ENCODE measurements around the gene ANO10.
"Not testable (repeated sequence)": the region's sequence is repeated elsewhere in the genome, so short reads cannot be mapped to it uniquely, and the experiment has no call there.

ANO10 gene

GRCh38 chr3:43515208-43515917 lies 106.4 kb downstream of the ANO10 start:
- no peak for DNase-seq

DNA sequence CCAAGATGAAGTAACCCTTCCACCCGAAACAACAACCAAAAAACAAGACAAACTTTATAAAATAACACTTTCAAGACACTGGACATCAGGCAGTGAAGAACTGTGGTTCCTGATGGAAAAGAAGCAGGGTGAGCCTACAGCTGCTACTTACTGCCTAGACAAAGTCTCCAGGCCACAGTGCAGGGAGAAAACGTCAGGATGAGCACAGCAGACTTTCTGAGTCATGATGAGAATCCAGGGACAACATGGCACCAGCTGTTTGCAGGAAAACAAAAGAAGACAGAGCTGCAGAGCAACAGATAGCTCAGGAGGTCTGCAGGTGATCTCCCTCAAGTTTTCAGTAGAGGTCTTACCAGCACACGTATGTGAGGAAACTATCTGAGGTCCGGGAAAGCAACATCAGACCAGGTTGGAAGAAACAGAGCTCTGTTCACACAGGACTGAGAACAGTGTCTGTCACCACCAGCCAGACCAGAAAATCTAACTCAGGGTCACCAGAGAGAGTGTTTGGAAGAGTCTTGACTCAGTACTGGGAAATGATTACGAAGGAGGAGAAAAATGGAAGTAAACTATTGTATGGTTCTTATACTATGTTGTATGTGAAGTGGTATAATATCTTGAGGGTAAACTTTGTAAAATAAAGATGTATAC lies 108.9 kb downstream of the ANO10 start:
- DNase-seq: no peak

DNA sequence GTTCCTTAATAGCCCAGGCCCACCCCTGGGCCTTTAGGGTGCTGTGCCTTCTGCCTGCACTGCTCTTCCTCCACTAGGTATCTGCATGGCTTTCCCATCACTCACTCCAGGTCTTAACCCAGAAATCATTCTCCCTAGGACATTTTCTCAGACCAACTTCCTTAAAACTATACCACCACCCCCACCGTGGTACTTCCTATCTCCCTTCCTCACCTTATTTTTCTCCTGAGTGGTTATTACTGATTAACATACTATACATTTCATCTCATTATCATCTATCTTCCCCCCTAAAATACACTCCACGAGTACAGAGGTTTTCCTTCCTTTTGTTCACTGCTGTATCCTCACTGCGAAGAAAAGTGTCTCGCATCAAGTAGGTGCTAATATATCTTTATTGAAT lies 115.2 kb downstream of the ANO10 start:
- DNase-seq: no peak

- no peak for DNase-seq
These were observed 116.5 kb downstream of the ANO10 start for GRCh38 chr3:43505351-43505750.

DNA sequence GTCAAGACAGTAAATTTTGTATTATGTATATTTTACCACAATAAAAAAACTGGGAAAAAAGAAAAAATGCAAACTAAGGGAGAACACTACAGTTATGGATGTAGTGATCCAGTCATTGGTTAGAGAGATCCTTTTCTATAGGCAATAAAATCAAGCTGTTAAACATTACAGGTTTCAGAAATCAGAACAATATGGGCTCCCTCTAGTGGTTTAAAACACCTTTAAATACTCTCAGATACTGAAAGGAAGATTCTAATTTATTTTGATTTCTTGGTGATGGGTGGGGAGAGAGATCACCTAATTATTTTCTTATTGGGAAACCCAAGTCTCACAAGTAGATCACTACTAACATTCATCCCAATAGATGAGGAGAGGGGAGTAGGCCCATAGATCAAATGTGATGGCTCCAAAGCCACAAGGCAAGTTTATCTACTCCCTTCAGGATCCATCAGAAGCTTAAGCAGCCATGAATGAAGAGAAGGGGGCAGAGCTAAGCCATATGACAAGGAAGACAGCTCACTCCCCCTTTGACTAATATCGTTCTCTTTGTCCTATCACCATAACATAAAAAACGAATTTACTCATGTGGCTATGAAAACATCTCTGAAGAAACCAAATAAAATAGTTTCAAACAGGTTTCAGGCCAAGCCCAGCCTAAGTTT lies 118.6 kb downstream of the ANO10 start:
- DNase-seq: peak; percentile 19

- DNase-seq: no peak
These were observed 122.6 kb downstream of the ANO10 start for GRCh38 chr3:43499256-43499655.

DNA sequence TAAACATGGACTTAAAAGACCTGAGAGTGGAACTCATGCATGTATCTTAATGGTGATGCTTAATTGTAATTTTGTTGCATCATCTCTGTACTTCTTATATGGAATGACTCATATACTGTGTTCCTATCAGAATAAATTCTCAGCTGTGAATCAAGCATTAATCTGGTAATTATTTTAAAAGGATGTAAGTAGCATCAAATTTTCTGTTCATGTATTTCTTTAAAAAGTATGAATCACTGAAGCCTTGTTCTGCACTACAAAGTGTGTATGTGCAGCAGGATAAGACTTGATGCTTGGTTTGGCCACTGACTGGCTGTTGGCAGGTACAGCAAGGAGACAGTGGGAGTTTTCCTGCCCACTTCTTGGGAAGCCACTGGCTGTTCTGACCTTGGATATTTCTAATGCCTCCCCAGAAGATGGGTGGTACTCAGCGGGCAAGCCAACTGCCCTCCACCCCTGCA lies 123.9 kb downstream of the ANO10 start:
- no peak for DNase-seq

DNA sequence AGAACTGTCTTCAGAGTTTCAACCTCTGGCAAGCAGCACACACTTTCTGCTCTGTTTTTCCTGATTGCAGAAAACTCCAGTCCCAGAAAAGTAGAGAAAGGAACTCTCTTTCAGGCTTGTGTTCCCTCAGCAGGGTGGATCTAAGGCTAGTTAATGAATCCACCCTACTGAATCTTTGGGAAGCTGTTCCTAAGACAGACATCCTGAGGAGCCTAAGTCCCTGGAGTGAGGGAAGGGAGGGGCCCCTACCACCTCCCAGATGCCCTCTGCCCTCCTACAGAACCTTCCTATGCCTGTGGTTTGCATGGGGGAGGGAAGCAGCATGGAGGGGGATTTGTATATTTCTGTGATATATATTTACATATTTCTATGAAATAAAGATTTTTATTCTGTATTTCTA lies 124.4 kb downstream of the ANO10 start:
- no peak for DNase-seq

DNA sequence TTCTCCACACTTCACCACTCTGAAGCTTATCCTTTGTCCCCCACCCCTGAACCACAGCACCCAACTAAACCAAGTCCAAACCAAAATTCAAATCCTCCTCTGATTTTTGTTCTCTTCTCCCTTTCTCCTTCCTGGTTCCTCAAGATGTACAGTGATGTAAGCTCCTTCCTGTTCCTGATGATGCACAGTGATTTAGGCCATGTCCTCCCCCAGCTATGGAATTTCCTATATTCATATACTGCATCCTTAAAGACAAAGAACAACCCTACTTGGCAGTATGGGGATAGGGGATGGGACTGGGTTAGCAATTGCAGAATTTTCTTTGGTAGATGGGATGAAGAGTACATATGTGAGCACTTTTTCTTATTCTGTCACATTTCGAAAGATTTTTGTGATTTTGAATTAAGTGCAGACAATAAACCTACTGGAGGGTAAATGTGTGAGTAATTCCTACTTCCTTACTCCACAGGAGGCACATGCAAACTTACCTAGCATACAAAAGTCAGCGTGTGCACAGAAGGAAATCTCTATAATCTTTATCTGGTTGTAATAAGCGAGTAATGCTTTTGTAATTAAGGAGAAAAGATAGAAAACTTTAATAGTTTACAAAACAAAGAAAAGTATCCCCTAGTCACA lies 125.0 kb downstream of the ANO10 start:
- no peak for DNase-seq

GRCh38 chr3:43492932-43493331 lies 128.9 kb downstream of the ANO10 start:
- DNase-seq: not testable (repeated sequence)

DNA sequence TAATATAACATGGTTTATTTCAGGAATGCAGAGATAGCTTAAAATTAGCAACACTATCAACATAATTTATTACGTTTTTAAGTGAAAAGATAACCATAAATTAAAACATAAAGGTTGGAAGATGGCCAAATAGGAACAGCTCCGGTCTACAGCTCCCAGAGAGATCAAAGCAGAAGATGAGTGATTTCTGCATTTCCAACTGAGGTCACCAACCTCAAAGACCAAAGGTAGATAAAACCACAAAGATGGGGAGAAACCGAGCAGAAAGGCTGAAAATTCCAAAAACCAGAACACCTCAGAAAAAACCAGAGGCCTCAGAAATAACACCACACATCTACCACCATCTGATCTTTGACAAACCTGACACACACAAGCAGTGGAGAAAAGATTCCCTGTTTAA lies 130.0 kb downstream of the ANO10 start:
- DNase-seq: not testable (repeated sequence)

DNA sequence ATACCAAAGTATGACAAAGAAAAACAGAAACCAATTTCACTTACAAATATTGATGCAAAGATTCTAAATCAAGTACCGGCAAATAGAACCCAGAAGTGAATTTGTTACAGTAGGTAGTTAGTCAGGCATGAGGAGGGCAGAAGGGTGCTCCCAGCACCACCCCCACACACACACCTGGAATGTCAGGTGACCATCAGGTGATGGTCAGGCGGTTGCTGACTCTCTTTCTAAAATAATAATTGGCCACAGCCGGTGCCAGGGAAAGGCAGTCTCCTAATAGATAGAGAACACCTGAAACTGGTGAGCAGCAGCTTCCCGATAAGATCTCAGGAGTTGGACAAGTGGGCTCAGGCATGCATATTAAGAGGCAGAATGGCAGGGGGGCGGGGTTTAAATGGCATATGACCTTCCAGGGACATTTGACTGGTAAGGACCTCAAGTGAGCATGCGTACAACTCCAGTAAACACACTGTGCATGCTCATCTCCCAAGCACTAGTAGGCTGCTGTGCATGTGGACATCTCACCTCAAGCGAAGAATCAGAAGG lies 131.1 kb downstream of the ANO10 start:
- DNase-seq: no peak

DNA sequence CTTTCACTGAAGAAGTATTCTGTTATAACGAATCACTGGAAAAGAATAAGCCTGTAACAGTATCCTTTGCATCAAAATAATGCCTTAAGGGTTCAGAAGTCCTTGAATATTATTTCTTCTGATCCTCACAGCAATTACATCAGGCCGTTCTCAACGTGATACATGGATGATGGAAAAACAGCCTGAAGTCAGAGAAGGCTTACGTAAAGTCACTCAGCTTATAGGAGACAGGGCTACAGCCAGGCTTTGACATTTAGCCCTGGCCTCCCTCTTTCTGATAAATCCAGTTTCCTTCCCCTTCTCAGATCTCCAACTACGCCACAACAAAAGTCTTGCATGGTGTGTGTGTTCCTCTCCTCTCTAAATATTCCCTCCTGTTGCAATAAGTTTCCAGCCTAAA lies 131.9 kb downstream of the ANO10 start:
- no peak for DNase-seq

DNA sequence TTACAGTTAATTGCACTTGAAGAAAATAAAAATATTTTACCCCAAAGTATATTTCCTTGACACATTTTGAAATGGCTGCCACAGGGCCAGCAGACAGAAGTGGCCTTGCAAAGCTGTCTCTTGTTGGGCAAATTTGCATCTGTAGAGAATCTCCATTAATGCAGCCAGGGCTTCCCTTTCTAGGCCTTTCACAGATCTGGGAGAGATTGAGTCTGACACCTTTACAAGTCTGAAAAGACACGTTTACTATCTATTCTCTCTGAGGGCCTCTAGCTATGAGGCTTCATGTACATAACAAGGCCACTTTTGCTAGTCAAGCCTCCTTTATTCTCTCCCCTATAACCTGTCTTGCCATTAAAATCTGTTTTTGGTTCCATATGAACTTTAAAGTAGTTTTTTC lies 135.9 kb downstream of the ANO10 start:
- no peak for DNase-seq

DNA sequence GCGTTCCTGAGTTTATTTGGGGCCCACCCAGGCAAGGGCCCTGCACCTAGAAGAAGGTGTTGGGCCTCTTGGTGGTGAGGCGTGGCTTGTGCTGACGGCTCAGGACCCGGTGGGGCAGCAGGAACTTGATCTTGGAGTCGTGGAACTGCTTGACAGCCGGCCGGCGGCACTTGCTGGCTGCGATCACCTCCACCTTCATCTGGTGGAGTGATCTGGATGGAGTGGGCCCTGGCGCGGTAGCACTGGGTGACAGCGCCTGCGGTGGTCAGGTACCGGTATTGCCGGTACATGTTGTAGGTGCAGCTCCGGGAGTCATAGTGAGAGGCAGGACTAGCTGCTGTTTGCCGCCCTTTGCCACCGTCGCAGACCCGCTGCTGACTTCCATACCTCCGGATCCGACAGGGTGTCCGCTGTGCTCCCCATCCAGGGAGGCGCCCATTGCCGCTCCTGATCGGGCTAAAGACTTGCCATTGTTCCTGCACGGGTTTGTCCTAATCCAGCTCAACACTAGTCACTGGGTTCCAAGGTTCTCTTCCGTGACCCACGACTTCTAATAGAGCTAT lies 136.8 kb downstream of the ANO10 start:
- no peak for DNase-seq

DNA sequence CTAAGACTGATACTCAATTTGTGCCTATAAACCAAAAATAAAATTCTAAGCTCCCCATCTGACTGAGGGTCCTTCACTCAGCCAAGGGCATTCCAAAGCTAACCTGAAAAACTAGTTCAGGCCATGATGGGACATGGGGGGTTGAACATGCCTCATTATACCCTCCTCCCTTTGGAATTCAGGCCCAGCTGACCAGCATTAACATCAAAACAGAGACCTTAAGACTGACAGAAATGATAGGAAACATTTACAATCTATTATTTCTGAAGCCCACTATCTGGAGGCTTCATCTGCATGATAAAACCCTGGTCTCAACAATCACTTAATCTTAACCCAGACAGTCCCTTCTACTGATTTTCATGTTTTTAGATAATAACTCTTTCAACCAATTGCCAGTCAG lies 140.4 kb downstream of the ANO10 start:
- DNase-seq: no peak

DNA sequence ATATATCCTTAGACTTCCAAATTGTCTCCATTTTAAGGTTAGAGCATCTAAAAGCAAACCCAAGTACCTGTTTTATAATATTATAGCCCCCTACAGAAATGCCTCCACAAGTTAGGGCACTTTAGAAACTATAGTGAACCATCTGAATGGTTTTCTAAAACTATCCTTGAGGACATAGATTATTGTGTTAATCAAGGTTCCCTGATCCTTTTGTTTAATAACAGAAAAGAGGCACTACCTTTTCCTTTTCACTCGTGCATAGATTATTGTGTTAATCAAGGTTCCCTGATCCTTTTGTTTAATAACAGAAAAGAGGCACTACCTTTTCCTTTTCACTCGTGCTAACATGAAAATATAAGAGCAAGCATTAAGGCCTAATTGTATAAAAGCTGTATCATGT lies 143.0 kb downstream of the ANO10 start:
- not testable (repeated sequence) for DNase-seq

GRCh38 chr3:43478118-43478785 lies 143.6 kb downstream of the ANO10 start:
- DNase-seq: no peak

DNA sequence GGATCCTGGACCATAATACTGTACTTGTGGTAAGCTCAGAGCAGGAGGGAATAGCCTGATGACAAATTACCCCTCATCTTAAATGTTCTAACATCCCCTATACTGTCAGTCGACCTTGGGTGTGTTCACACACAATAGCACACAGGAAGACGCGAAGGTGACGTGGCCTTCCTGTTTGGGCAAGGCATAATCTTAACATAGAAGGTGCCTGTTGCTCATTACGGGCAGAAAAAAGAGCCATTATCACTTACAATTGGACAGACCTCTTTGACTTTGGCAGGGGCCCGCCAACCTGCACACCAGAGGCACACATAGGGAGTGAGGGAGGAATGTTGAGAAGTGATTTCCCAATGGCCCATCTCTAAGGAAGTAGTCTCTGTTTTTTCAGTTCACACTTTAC lies 144.2 kb downstream of the ANO10 start:
- no peak for DNase-seq

GRCh38 chr3:43473737-43474136 lies 148.1 kb downstream of the ANO10 start:
- no peak for DNase-seq

- no peak for DNase-seq
These were observed 148.6 kb downstream of the ANO10 start for GRCh38 chr3:43473244-43473643.

DNA sequence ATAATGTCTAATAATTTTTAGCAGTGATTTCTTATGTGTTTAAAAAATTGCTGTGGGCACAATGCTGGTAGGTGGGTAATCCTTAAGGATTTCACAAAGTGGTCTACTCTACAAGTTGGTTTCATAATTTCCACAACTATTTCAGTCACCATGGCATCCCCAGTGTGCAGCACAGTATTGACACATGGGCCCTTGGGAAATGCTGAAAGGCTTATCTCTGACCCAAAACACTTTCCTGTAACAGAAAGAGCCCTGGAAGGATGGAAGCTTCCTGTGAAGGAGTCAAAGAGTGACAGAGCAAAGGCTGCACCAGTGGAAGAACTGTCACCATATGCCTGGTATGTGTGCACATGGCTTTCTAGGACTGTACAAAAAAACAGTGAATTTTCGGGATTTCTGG lies 153.7 kb downstream of the ANO10 start:
- no peak for DNase-seq

DNA sequence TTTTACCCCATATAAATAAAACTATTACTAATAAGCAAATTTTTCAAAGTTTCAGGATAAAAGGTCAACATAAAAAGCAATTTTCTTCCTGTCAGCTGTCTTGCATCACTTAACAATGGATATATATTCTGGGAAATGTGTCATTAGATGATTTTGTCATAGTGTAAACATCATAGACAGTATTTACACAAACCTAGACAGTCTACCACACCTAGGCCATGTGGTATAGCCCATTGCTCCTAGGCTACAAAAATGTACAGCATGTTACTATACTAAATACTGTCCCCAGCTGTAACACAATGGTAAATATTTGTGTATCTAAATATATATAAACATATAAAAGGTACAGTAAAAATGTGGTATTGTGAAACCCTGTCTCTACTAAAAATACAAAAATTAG lies 156.7 kb downstream of the ANO10 start:
- DNase-seq: no peak
